Chondrocyte (in vitro differentiated cells): ENCODE measurements around the gene ANKS3. TPM values are rescaled to one million over a fixed set of nuclear protein-coding genes. Genes with fewer than 3 reads are reported as not detected.

Source experiments
- DNase-seq: peaks from one replicate; pipeline ENCODE4 v3.0.0; 2021; ENCODE audit warnings: mixed read lengths, low spot score
- H3K27ac Mint-ChIP-seq: one replicate; pipeline ENCODE4 v1.8.0; 2021; ENCODE audit warnings: mild to moderate bottlenecking, moderate library complexity, mixed read lengths; ENCODE audit not compliant: unreplicated experiment
- H3K27me3 Mint-ChIP-seq: 2 replicates; pipeline ENCODE4 v1.8.0; 2021; ENCODE audit warnings: low read depth, mixed read lengths
- H3K36me3 Mint-ChIP-seq: 2 replicates; pipeline ENCODE4 v1.8.0; 2021; ENCODE audit warnings: low read depth, mixed read lengths
- H3K4me1 Mint-ChIP-seq: 2 replicates; pipeline ENCODE4 v1.8.0; 2021; ENCODE audit warnings: low read depth, mild to moderate bottlenecking, mixed read lengths
- H3K4me3 Mint-ChIP-seq: one replicate; pipeline ENCODE4 v1.8.0; 2021; ENCODE audit warnings: mild to moderate bottlenecking, moderate library complexity, mixed read lengths; ENCODE audit not compliant: unreplicated experiment
- H3K9me3 Mint-ChIP-seq: 2 replicates; pipeline ENCODE4 v1.8.0; 2021; ENCODE audit warnings: low read depth, mixed read lengths
- total RNA-seq: library from RNA; stranded (reverse); gene quantifications from 3 replicates; pipeline ENCODE4 v1.2.1, GENCODE V29; 2021
- TF ChIP-seq, protein P1 (sequence below): fragments of 200-600 bp; sonication (generic); IDR thresholded peaks from 2 replicates; pipeline ENCODE4 v1.5.0; 2021; ENCODE audit warnings: antibody characterized with exemption, mild to moderate bottlenecking, moderate library complexity

Gene ANKS3
- total RNA-seq, 1 donor from 2014 or later = 21.8 TPM

DNA sequence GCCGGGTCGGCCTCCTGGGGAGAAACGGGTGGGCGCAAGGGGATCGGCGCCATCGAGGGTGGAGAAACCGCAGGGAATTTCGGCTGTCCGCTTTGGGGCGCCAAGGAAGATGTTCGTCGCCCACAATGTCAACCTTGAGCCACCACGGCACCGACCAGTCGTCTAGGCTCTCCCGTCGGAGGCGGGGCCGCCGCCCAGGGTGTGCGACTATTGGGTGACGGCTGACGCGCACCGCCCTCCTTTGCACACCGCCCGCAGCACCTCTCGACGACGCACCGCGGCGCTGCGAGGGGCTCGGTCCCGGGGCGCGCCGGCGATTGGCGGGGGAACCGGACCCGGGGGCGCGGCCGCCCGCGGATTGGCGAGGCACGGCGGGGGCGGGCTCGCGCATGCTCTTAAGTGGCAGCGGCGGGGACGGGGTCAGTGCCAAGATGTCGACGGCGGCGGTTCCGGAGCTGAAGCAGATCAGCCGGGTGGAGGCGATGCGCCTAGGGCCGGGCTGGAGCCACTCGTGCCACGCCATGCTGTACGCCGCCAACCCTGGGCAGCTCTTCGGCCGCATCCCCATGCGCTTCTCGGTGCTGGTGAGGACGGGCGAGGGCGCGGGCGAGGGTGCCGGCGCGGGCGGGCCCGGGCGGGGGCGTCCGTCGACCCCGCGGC is 40.6 kb downstream of the ANKS3 start, which contains the start of gene NUDT16L1:
TSS of gene NUDT16L1 (plus strand) at position 267 of the 660 bp plus-strand sequence. CDS start at position 432, 165 bp downstream.
- Mint-ChIP-seq H3K4me1 (peaks cover 23% of the 10 kb centered on the region), H3K27ac (peak within 1 kb of the TSS; percentile 86), H3K9me3 (no peaks in the 10 kb centered on the region), H3K36me3 (peaks cover 2% of the 10 kb centered on the region), H3K4me3 (peak within 1 kb of the TSS; percentile 74), H3K27me3 (no peaks in the 10 kb centered on the region)
- TF ChIP-seq, protein P1, sequence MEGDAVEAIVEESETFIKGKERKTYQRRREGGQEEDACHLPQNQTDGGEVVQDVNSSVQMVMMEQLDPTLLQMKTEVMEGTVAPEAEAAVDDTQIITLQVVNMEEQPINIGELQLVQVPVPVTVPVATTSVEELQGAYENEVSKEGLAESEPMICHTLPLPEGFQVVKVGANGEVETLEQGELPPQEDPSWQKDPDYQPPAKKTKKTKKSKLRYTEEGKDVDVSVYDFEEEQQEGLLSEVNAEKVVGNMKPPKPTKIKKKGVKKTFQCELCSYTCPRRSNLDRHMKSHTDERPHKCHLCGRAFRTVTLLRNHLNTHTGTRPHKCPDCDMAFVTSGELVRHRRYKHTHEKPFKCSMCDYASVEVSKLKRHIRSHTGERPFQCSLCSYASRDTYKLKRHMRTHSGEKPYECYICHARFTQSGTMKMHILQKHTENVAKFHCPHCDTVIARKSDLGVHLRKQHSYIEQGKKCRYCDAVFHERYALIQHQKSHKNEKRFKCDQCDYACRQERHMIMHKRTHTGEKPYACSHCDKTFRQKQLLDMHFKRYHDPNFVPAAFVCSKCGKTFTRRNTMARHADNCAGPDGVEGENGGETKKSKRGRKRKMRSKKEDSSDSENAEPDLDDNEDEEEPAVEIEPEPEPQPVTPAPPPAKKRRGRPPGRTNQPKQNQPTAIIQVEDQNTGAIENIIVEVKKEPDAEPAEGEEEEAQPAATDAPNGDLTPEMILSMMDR = peak; percentile 65
- DNase-seq = peak; percentile 98

DNA sequence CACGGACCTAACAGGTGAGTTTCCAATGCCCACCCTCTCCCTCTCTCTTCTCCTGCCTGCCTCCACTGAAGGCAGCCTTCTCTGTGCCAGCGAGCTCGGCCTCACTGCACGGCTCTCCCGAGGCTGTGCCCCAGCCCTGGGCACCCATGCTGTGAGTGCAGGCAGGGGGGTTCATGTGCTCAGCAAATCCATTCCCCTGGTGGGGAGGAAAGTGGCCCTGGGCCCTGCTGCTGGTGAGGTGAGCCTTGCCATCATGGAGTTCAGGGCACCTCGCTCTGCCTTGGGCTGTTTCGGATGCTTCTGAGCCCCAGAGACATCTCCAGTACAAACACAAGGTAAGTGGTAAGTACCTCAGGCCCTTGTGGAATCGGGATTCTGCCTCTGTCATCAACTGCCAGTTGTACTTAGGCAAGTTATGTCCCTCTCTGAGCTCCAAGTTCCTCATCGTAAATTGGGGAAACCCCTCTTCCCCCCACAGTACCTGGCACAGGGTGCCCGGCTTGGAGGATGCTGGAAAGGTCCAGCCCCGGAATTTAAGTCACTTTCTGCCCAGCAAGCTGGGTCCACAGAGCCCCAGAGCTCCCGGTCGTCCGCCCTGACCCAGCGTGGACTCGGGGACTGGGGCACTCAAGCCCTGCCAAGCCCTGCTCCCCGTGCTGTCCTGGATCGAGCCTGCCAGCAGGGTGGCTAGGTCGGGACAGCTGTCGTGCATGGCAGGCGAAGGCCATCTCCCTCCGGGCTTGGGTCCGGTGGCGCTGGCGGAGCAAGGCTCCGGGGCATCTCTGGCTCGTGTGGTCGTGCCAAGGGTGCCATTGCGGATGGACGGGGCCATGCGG is 41.4 kb downstream of the ANKS3 start:
- Mint-ChIP-seq H3K4me3 (peak overlapping the region; percentile 74), H3K36me3 (peaks cover 2% of the 10 kb centered on the region), H3K4me1 (peaks cover 23% of the 10 kb centered on the region), H3K27ac (peak overlapping the region; percentile 81), H3K9me3 (no peaks in the 10 kb centered on the region), H3K27me3 (no peaks in the 10 kb centered on the region)
- no peak for DNase-seq
- TF ChIP-seq, protein P1 = no peak

DNA sequence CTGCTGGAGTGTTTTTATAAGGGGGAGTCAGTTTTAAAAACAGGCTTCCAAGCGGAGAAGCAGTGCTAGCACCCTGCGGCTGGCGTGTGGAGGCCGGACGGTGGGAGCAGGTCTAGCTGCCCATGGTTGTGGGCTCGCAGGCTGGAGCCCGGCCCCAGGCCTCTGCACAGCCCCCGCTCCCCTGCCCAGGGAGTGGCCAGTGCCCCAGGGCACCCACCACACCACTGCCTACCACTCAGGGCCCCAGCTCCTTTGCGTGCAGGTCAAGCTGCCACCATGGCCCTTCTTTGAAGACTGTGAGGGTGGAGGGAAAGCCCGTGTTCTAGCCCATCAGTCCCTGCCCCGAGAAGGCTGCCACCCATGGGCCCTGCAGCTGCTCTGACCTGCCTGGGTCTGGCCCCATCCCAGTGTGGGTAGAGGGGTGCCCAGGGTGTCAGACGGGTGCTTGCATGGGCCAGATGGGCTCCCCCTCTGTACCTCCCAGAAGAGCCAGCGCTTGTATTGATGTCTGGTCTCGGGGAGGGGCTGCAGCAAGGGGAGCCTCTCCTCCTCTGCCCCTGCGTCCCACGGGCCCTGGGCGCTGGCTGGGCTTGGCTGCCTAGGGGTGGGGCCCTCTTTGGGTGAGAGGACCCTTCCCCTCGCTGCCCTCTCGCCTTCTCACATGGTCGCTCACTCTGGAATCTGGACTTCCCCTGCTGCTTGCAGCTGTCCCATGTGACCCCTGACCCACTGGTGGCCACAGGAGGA is 42.2 kb downstream of the ANKS3 start:
- Mint-ChIP-seq H3K4me1 (peaks cover 23% of the 10 kb centered on the region), H3K9me3 (no peaks in the 10 kb centered on the region), H3K27me3 (no peaks in the 10 kb centered on the region), H3K36me3 (peaks cover 2% of the 10 kb centered on the region), H3K27ac (peak overlapping the region; percentile 45), H3K4me3 (no peak overlapping the region)
- TF ChIP-seq, protein P1 = no peak
- no peak for DNase-seq

DNA sequence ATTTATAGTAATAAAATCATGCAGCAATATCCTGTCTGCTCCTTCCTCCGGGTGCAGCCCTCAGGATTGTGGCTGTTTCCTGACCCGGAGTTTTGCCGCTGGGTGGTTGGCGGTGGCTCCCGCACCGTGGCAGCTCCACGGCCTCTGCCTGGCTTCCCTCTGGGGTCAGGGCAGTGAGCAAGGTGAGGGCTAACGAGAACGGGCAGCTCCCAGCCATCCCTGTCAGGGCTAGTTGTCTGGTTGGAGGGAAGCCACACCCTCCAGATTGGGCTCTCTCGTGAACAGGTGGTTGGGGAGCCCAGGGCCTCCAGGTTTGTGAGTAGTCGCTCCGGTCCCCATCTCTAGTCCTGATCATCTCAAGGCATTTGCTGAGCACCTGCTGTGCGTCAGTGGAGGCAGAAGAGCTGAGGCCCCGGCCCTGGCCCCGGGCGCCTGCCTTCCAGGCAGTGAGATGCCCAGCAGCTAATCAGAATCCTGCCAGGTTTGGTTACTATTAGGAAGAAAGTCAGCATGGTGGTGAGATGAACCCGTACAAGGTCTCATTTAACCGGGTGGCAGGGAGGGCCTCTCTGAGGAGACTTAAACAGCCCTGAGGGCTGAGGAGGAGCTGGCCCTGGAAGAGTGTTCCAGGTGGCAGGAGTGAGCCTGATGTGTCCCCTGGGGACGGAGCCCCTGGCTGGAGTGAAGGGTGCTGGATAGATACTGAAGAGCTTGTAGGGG is 43.0 kb downstream of the ANKS3 start:
- Mint-ChIP-seq H3K9me3 (no peaks in the 10 kb centered on the region), H3K4me3 (no peak overlapping the region), H3K27ac (peak overlapping the region; percentile 17), H3K36me3 (peaks cover 2% of the 10 kb centered on the region), H3K27me3 (no peaks in the 10 kb centered on the region), H3K4me1 (peaks cover 23% of the 10 kb centered on the region)
- TF ChIP-seq, protein P1 = no peak
- peak; percentile 75 for DNase-seq
